Coronary artery (tissue), 2 donors: ENCODE measurements around the gene SLC38A8.

Experiments used
- DNase-seq: peaks from one replicate; pipeline ENCODE4 v3.0.0-alpha.2; 2017; ENCODE audit warnings: low spot score
- H3K27ac ChIP-seq, 2 donors: fragments of 200-600 bp; sonication (generic); one replicate each; pipeline ENCODE4 v1.5.1; 2016 to 2019
- H3K4me3 ChIP-seq: fragments of 200-600 bp; sonication (generic); 2 replicates; pipeline ENCODE4 v1.5.1; 2016; ENCODE audit warnings: mild to moderate bottlenecking, moderate library complexity
- CTCF ChIP-seq: fragments of 200-600 bp; sonication (generic); IDR thresholded peaks from one replicate; pipeline ENCODE4 v1.5.1; 2019; ENCODE audit warnings: antibody characterized with exemption

SLC38A8 gene

DNA sequence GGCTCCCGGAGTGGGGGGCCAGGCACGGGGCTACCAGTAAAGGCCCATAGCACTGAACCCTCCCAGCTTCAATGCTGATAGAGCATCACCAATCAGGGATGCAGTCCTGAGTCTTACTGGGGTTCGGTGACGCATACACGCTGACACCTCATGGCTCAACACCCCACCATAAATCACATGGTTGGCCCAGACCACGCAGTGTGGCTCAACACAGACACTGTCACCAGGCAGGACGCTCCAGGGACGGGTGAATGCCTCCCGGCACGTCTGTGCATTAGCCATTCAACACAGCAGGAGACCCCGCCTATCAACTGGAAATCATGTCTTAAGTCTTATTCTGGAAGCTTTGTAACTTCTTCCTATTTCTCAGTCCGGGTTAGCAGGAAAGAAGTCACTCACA lies 39.6 kb downstream of the SLC38A8 start:
- H3K4me3 ChIP-seq, result no peak overlapping the region
- DNase-seq, result no peak
- no peak for TF ChIP-seq CTCF
- H3K27ac ChIP-seq, result no peak overlapping the region

DNA sequence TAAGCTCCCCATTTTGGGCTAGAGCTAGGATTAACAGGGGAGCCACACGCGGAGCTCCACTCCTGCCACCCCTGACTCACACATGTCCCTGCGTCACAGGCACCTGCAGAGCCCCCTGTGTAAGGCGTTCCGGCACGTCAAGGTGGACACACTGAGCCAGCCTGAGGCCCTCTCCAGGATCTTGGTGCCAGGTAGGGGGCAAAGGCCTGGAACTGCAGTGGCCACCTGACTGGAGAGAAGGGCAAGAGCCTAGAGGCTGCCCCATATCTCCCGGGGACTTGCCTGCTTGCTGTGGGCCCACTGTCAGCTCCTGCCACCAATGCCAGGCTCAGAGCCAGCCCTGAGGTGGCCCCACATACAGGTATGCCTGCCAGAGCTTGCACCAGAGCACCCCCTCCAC lies 40.9 kb downstream of the SLC38A8 start:
- Histone ChIP-seq H3K4me3 (no peak overlapping the region), H3K27ac (no peak overlapping the region)
- DNase-seq, result no peak
- TF ChIP-seq CTCF, result no peak

- DNase-seq, result no peak
- Histone ChIP-seq H3K4me3 (no peak overlapping the region), H3K27ac (no peak overlapping the region)
- no peak for TF ChIP-seq CTCF
Measured at GRCh38 chr16:84000989-84001642, 41.5 kb downstream of the SLC38A8 start.

DNA sequence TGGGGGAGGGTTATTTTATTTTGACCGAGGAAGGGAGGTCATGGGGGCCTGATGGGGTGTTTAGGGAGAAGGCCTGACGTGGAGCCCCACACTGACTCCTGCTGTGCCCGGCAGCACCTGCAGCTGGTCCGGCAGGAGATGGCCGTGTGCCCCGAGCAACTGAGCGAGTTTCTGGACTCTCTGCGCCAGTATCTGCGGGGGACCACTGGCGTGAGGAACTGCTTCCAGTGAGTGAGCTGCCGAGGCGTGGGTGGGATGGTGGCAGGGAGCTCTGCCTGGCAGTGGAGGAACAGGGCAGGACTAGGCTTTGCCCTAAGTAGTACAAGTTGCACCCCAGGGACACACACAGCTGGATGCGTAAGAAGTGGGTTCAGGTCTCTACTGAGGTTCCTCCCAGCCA lies 44.5 kb downstream of the SLC38A8 start:
- Histone ChIP-seq H3K4me3 (no peak overlapping the region), H3K27ac (no peak overlapping the region)
- DNase-seq, result no peak
- TF ChIP-seq CTCF, result no peak

DNA sequence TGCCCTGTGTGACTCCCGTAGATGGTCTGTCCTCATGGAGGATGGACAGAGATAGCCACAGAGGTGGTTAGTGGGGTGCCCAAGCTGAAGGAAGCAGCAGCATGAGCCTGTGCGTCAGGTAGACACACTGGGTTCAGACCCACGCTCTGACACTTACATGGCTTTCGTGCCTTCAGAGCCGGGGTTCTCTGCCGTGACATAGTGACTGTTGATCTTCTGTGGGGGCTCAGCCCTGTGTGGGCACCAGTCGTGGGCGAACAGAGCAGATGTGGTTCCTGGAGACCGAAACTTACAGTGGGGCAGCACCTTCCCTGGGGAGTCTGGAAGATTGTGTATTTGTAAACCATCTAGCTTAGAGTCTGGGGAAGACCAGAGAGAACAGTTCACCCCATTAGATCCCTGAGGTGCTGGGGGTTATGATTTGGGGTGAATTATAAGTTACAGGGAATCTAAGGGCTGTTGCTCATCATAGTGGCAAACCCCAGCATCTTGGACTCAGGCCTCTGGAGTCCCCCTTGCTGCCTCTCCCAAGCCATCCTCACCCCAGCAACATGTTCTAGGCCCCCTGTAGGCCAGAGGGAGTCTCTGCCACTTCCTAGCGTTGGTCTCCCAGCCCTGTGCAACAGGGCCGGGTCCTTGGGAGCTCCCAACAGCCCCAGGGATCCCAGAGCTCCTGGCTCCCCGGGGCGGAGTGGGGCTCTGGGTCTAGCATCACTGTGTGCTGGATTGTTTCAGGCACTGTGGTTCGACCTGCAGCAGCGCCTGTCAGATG lies 45.9 kb downstream of the SLC38A8 start:
- H3K27ac ChIP-seq, result no peak overlapping the region
- no peak for DNase-seq
- TF ChIP-seq CTCF, result no peak
- no peak overlapping the region for H3K4me3 ChIP-seq

DNA sequence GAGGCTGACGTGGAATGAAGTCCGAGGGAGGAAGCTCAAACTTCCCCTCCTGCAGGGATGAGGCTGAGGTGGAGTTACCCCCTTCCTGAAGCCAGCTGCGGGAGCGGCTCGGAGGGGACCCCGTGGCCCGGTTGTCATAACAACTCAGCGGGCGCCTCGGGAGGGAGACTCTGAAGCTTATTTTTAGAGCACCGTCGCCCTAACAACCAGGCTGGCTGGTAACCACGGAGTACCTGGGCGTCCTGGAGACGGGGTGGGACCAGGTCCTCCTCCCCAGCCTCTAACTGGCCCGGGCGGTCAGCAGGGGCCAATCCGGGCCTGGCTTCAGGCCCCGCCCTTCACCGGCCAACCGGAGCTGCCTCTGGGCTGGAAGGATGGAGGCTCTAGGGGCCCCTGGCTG lies 46.8 kb downstream of the SLC38A8 start:
- H3K4me3 ChIP-seq, result no peak overlapping the region
- TF ChIP-seq CTCF, result no peak
- H3K27ac ChIP-seq, result no peak overlapping the region
- DNase-seq, result no peak

GRCh38 chr16:83994703-83995102 lies 47.9 kb downstream of the SLC38A8 start:
- no peak for DNase-seq
- Histone ChIP-seq H3K4me3 (no peak overlapping the region), H3K27ac (no peak overlapping the region)
- TF ChIP-seq CTCF, result no peak
